ENCODE results near the gene ATG7. TPM values are rescaled to one million over a fixed set of nuclear protein-coding genes. Genes with fewer than 3 reads are reported as not detected.
A peak's percentile ranks its signal among the peaks of the same experiment; 100 is the strongest.

The ATG7 gene
- total RNA-seq, 2 experiments from 2014 or later: 30.5 to 33.6 TPM

- H3K27ac Mint-ChIP-seq: no peak overlapping the region
- H3K4me1 Mint-ChIP-seq (ENCODE audit: low read depth): peaks cover 30% of the 10 kb centered on the region
- no peaks in the 10 kb centered on the region for H3K27me3 Mint-ChIP-seq
- intact Hi-C loops (cut with micrococcal nuclease): no loop called here
- peaks cover 12% of the 10 kb centered on the region for H3K36me3 Mint-ChIP-seq
- ChIA-PET POLR2A (interaction anchor here (2.5 kb wide), 1 partner anchor 11 kb away, joined by 9 read pairs; the partner anchor contains the start of gene ATG7), CTCF (interaction anchor here (1.0 kb wide), 1 partner anchor 51 kb away, joined by 3 read pairs; no protein-coding TSS in a partner anchor)
- H3K4me3 Mint-ChIP-seq: no peak overlapping the region
- no peak for DNase-seq
- no peaks in the 10 kb centered on the region for H3K9me3 Mint-ChIP-seq
Measured at GRCh38 chr3:11284011-11284410, 11.8 kb downstream of the ATG7 start.

- Mint-ChIP-seq H3K4me3 (no peak overlapping the region), H3K36me3 (peaks cover 15% of the 10 kb centered on the region), H3K9me3 (no peaks in the 10 kb centered on the region), H3K27ac (no peak overlapping the region), H3K27me3 (no peaks in the 10 kb centered on the region), H3K4me1 (ENCODE audit: low read depth) (peaks cover 39% of the 10 kb centered on the region)
- CTCF ChIA-PET: interaction anchor here (1.3 kb wide), 1 partner anchor 49 kb away, joined by 4 read pairs; no protein-coding TSS in a partner anchor
- POLR2A ChIA-PET: interaction anchor here (1.3 kb wide), 1 partner anchor 12 kb away, joined by 3 read pairs; no protein-coding TSS in a partner anchor
- intact Hi-C loops (cut with micrococcal nuclease): no loop called here
- no peak for DNase-seq
Measured at GRCh38 chr3:11285471-11285870, 13.3 kb downstream of the ATG7 start.

- H3K27me3 Mint-ChIP-seq: no peaks in the 10 kb centered on the region
- no peak overlapping the region for H3K4me3 Mint-ChIP-seq
- CTCF ChIA-PET: interaction anchor here (4.8 kb wide), 1 partner anchor 51 kb away, joined by 24 read pairs; no protein-coding TSS in a partner anchor
- H3K4me1 Mint-ChIP-seq (ENCODE audit: low read depth): peaks cover 47% of the 10 kb centered on the region
- POLR2A ChIA-PET: interaction anchor here (4.3 kb wide), 1 partner anchor 15 kb away, joined by 27 read pairs; the partner anchor contains the start of gene ATG7
- peaks cover 15% of the 10 kb centered on the region for H3K36me3 Mint-ChIP-seq
- H3K27ac Mint-ChIP-seq: no peak overlapping the region
- DNase-seq: no peak
- H3K9me3 Mint-ChIP-seq: no peaks in the 10 kb centered on the region
- intact Hi-C loops (cut with micrococcal nuclease): no loop called here
Measured at GRCh38 chr3:11287404-11287803, 15.2 kb downstream of the ATG7 start.

- no peak for DNase-seq
- Mint-ChIP-seq H3K36me3 (peaks cover 12% of the 10 kb centered on the region), H3K4me3 (no peak overlapping the region), H3K27me3 (no peaks in the 10 kb centered on the region), H3K4me1 (ENCODE audit: low read depth) (peaks cover 47% of the 10 kb centered on the region), H3K9me3 (no peaks in the 10 kb centered on the region), H3K27ac (no peak overlapping the region)
- ChIA-PET CTCF (interaction anchor here (1.0 to 4.8 kb wide), 3 partner anchors 16 to 52 kb away, joined by 5 to 24 read pairs (median 5); partner anchors contain the start of gene ATG7), POLR2A (interaction anchor here (4.3 kb wide), 1 partner anchor 15 kb away, joined by 27 read pairs; the partner anchor contains the start of gene ATG7)
- intact Hi-C loops (cut with micrococcal nuclease): no loop called here
Measured at GRCh38 chr3:11288021-11288491, 15.9 kb downstream of the ATG7 start.

- CTCF ChIA-PET: interaction anchor here (1.0 to 4.8 kb wide), 4 partner anchors 10 to 53 kb away, joined by 4 to 24 read pairs (median 5); partner anchors contain the start of gene ATG7
- Mint-ChIP-seq H3K27me3 (no peaks in the 10 kb centered on the region), H3K27ac (peak overlapping the region; percentile 84), H3K9me3 (no peaks in the 10 kb centered on the region), H3K4me1 (ENCODE audit: low read depth) (peaks cover 47% of the 10 kb centered on the region), H3K36me3 (peaks cover 12% of the 10 kb centered on the region), H3K4me3 (peak overlapping the region; percentile 18)
- POLR2A ChIA-PET: interaction anchor here (3.6 to 4.3 kb wide), 2 partner anchors 16 to 51 kb away, joined by 23 to 27 read pairs; partner anchors contain the start of gene ATG7
- no peak for DNase-seq
- intact Hi-C loops (cut with micrococcal nuclease): no loop called here
Measured at GRCh38 chr3:11288786-11289637, 16.8 kb downstream of the ATG7 start.

- H3K36me3 Mint-ChIP-seq: peaks cover 12% of the 10 kb centered on the region
- no peaks in the 10 kb centered on the region for H3K9me3 Mint-ChIP-seq
- intact Hi-C loops (cut with micrococcal nuclease): loop anchor here (2.0 kb wide), 2 partner anchors 17 kb away; partner anchors contain the start of gene ATG7
- H3K4me3 Mint-ChIP-seq: no peak overlapping the region
- H3K27ac Mint-ChIP-seq: peak overlapping the region; percentile 84
- POLR2A ChIA-PET: interaction anchor here (1.7 to 4.3 kb wide), 3 partner anchors 16 to 51 kb away, joined by 4 to 27 read pairs (median 23); partner anchors contain the start of gene ATG7
- DNase-seq: no peak
- peaks cover 47% of the 10 kb centered on the region for H3K4me1 Mint-ChIP-seq (ENCODE audit: low read depth)
- CTCF ChIA-PET: interaction anchor here (0.6 to 4.8 kb wide), 5 partner anchors 9 to 54 kb away, joined by 3 to 24 read pairs (median 4); partner anchors contain the start of gene ATG7
- no peaks in the 10 kb centered on the region for H3K27me3 Mint-ChIP-seq
Measured at GRCh38 chr3:11289864-11290263, 17.7 kb downstream of the ATG7 start.

GRCh38 chr3:11290743-11291680 lies 18.8 kb downstream of the ATG7 start:
- ChIA-PET POLR2A (interaction anchor here (1.1 to 4.3 kb wide), 4 partner anchors 8 to 53 kb away, joined by 3 to 27 read pairs (median 14); partner anchors contain the start of gene ATG7), CTCF (interaction anchor here (0.9 to 4.8 kb wide), 7 partner anchors 12 to 360 kb away, joined by 3 to 24 read pairs (median 4); no protein-coding TSS in a partner anchor)
- H3K9me3 Mint-ChIP-seq: no peaks in the 10 kb centered on the region
- peaks cover 13% of the 10 kb centered on the region for H3K36me3 Mint-ChIP-seq
- H3K27ac Mint-ChIP-seq: peak overlapping the region; percentile 84
- no peak overlapping the region for H3K4me3 Mint-ChIP-seq
- H3K4me1 Mint-ChIP-seq (ENCODE audit: low read depth): peaks cover 47% of the 10 kb centered on the region
- no peaks in the 10 kb centered on the region for H3K27me3 Mint-ChIP-seq
- intact Hi-C loops (cut with micrococcal nuclease): loop anchor here (1.0 to 2.0 kb wide), 3 partner anchors 16 to 53 kb away; partner anchors contain the start of gene ATG7
- peak; percentile 41 for DNase-seq

GRCh38 chr3:11291808-11292207 lies 19.6 kb downstream of the ATG7 start:
- CTCF ChIA-PET: interaction anchor here (0.9 to 4.8 kb wide), 8 partner anchors 10 to 360 kb away, joined by 3 to 24 read pairs (median 4); no protein-coding TSS in a partner anchor
- no peak for DNase-seq
- peaks cover 47% of the 10 kb centered on the region for H3K4me1 Mint-ChIP-seq (ENCODE audit: low read depth)
- intact Hi-C loops (cut with micrococcal nuclease): loop anchor here (1.0 to 2.0 kb wide), 3 partner anchors 15 to 54 kb away; partner anchors contain the start of gene ATG7
- H3K36me3 Mint-ChIP-seq: peaks cover 13% of the 10 kb centered on the region
- no peaks in the 10 kb centered on the region for H3K9me3 Mint-ChIP-seq
- H3K27ac Mint-ChIP-seq: peak overlapping the region; percentile 84
- POLR2A ChIA-PET: interaction anchor here (1.1 to 4.3 kb wide), 3 partner anchors 9 to 53 kb away, joined by 3 to 27 read pairs (median 23); partner anchors contain the start of gene ATG7
- H3K27me3 Mint-ChIP-seq: no peaks in the 10 kb centered on the region
- no peak overlapping the region for H3K4me3 Mint-ChIP-seq

GRCh38 chr3:11297126-11297525 lies 24.9 kb downstream of the ATG7 start:
- ChIA-PET CTCF (no interaction called here), POLR2A (interaction anchor here (1.1 kb wide), 1 partner anchor 25 kb away, joined by 4 read pairs; the partner anchor contains the start of gene ATG7)
- Mint-ChIP-seq H3K4me1 (ENCODE audit: low read depth) (peaks cover 6% of the 10 kb centered on the region), H3K9me3 (no peaks in the 10 kb centered on the region), H3K27ac (no peak overlapping the region), H3K36me3 (peaks cover 29% of the 10 kb centered on the region), H3K27me3 (no peaks in the 10 kb centered on the region), H3K4me3 (no peak overlapping the region)
- intact Hi-C loops (cut with micrococcal nuclease): no loop called here
- no peak for DNase-seq

GRCh38 chr3:11300970-11301369 lies 28.8 kb downstream of the ATG7 start:
- Mint-ChIP-seq H3K9me3 (no peaks in the 10 kb centered on the region), H3K27me3 (no peaks in the 10 kb centered on the region), H3K4me1 (ENCODE audit: low read depth) (peaks cover 13% of the 10 kb centered on the region), H3K36me3 (peaks cover 38% of the 10 kb centered on the region), H3K4me3 (no peak overlapping the region), H3K27ac (no peak overlapping the region)
- CTCF ChIA-PET: no interaction called here
- intact Hi-C loops (cut with micrococcal nuclease): no loop called here
- POLR2A ChIA-PET: no interaction called here
- peak; percentile 13 for DNase-seq

GRCh38 chr3:11302444-11302843 lies 30.2 kb downstream of the ATG7 start:
- H3K9me3 Mint-ChIP-seq: no peaks in the 10 kb centered on the region
- peaks cover 26% of the 10 kb centered on the region for H3K4me1 Mint-ChIP-seq (ENCODE audit: low read depth)
- H3K4me3 Mint-ChIP-seq: no peak overlapping the region
- no peak overlapping the region for H3K27ac Mint-ChIP-seq
- DNase-seq: no peak
- ChIA-PET POLR2A (no interaction called here), CTCF (no interaction called here)
- H3K27me3 Mint-ChIP-seq: no peaks in the 10 kb centered on the region
- intact Hi-C loops (cut with micrococcal nuclease): no loop called here
- peaks cover 40% of the 10 kb centered on the region for H3K36me3 Mint-ChIP-seq

All from activated CD4-positive, alpha-beta memory T cell treated with anti-CD3 and anti-CD28 coated beads for 36 hours (primary cell).